Breast epithelium (tissue), 4 donors: ENCODE measurements around the gene TMEM45B. TPM values are rescaled to one million over a fixed set of nuclear protein-coding genes. Genes with fewer than 3 reads are reported as not detected.
"Not testable (repeated sequence)": the region's sequence is repeated elsewhere in the genome, so short reads cannot be mapped to it uniquely, and the experiment has no call there.

Experiments used
- DNase-seq, 2 donors: peaks; one replicate each; pipeline ENCODE4 v3.0.0-alpha.2; 2019; ENCODE audit warnings: low spot score in 2 of 2
- H3K27ac ChIP-seq, 2 donors: fragments of 200-600 bp; sonication (generic) in 1 of 2; one replicate each; pipeline ENCODE4 v1.5.1; 2016 to 2019; ENCODE audit warnings: mild to moderate bottlenecking in 1 of 2
- H3K27me3 ChIP-seq, 2 donors: fragments of 200-600 bp; sonication (generic) in 1 of 2; one replicate each; pipeline versions ENCODE4 v1.5.1 to v1.6.0; 2017 to 2019; ENCODE audit warnings: control low read depth in 1 of 2, mild to moderate bottlenecking in 1 of 2
- H3K36me3 ChIP-seq: fragments of 200-600 bp; one replicate; pipeline ENCODE4 v1.5.1; 2019
- H3K4me1 ChIP-seq, 2 donors: fragments of 200-600 bp; sonication (generic); one replicate each; pipeline ENCODE4 v1.5.1; 2016 to 2019; ENCODE audit warnings: control low read depth in 1 of 2
- H3K4me3 ChIP-seq, 3 donors: fragments of 200-600 bp; sonication (generic); 1 replicate in 2 of 3; 2 replicates in 1 of 3; pipeline ENCODE4 v1.5.1; 2016 to 2019; ENCODE audit warnings: mild to moderate bottlenecking in 3 of 3, moderate library complexity in 2 of 3
- H3K9me3 ChIP-seq, 2 donors: fragments of 200-600 bp; sonication (generic) in 1 of 2; one replicate each; pipeline ENCODE4 v1.5.1; 2016 to 2019; ENCODE audit warnings: control low read depth in 1 of 2
- CTCF ChIP-seq, 3 donors: fragments of 450-650 bp; IDR thresholded peaks; one replicate each; pipeline ENCODE4 v1.5.1; 2016 to 2017; ENCODE audit warnings: antibody characterized with exemption in 3 of 3, mild to moderate bottlenecking in 3 of 3, moderate library complexity in 3 of 3
- POLR2A ChIP-seq: fragments of 450-650 bp; IDR thresholded peaks from one replicate; pipeline ENCODE4 v1.6.1; 2016; ENCODE audit warnings: antibody characterized with exemption, mild to moderate bottlenecking, moderate library complexity
- POLR2AphosphoS5 ChIP-seq, 3 donors: sonication (generic); formaldehyde crosslinking; IDR thresholded peaks; one replicate each; pipeline ENCODE4 v1.6.1; 2017; ENCODE audit warnings: antibody characterized with exemption in 3 of 3
- intact Hi-C: fragments of 100-400 bp; cut with DNase I; formaldehyde crosslinking; loops from one replicate; pipeline ENCODE4 v1.15.1; 2023; ENCODE audit warnings: low total_unique reads
- total RNA-seq, 3 donors: library from RNA; depleted of rRNA; stranded (reverse); fragments of >200 nt; gene quantifications; one replicate each; pipeline ENCODE4 v1.1.0, GENCODE V29; 2016

The TMEM45B gene
- total RNA-seq, 3 donors from 2014 or later: 7.3 to 11.8 TPM; not detected in 1

- no peaks in the 10 kb centered on the region for H3K9me3 ChIP-seq
These were observed 26.5 kb downstream of the TMEM45B start for GRCh38 chr11:129842138-129842537.

GRCh38 chr11:129846508-129847335 lies 31.1 kb downstream of the TMEM45B start:
- intact Hi-C loops: no loop called here
- TF ChIP-seq POLR2AphosphoS5 (IDR thresholded peaks at IDR 0.05) (peak in 1 of 3 donors; percentile 30), CTCF (IDR thresholded peaks at IDR 0.05) (no peak), POLR2A (no peak)

More at GRCh38 chr11:129842138-129842537, 26.5 kb downstream of the TMEM45B start:
- Histone ChIP-seq H3K4me1 (no peaks in the 10 kb centered on the region), H3K27me3 (no peaks in the 10 kb centered on the region), H3K4me3 (no peak overlapping the region), H3K27ac (no peak overlapping the region), H3K36me3 (no peaks in the 10 kb centered on the region)
- DNase-seq: no peak
- intact Hi-C loops: no loop called here
- TF ChIP-seq POLR2AphosphoS5 (IDR thresholded peaks at IDR 0.05) (no peak), POLR2A (no peak), CTCF (IDR thresholded peaks at IDR 0.05) (no peak)

GRCh38 chr11:129847361-129847760 lies 31.7 kb downstream of the TMEM45B start:
- intact Hi-C loops: not testable (repeated sequence)

More at GRCh38 chr11:129846508-129847335, 31.1 kb downstream of the TMEM45B start:
- H3K4me1 ChIP-seq: no peaks in the 10 kb centered on the region
- H3K9me3 ChIP-seq: no peaks in the 10 kb centered on the region
- H3K36me3 ChIP-seq: no peaks in the 10 kb centered on the region
- DNase-seq: no peak
- H3K27me3 ChIP-seq: no peaks in the 10 kb centered on the region
- H3K4me3 ChIP-seq: no peak overlapping the region
- H3K27ac ChIP-seq: peak overlapping the region in 1 of 2 donors; percentile 69

GRCh38 chr11:129849447-129850130 lies 33.9 kb downstream of the TMEM45B start:
- H3K27me3 ChIP-seq: no peaks in the 10 kb centered on the region
- no peak overlapping the region for H3K4me3 ChIP-seq
- no peak for DNase-seq
- H3K36me3 ChIP-seq: no peaks in the 10 kb centered on the region
- no peak overlapping the region for H3K27ac ChIP-seq
- peaks cover 0 to 11% of the 10 kb centered on the region in 2 donors for H3K4me1 ChIP-seq
- H3K9me3 ChIP-seq: no peaks in the 10 kb centered on the region
- TF ChIP-seq CTCF (IDR thresholded peaks at IDR 0.05): no peak
- no peak for TF ChIP-seq POLR2A
- TF ChIP-seq POLR2AphosphoS5 (IDR thresholded peaks at IDR 0.05): no peak
- intact Hi-C loops: no loop called here

More at GRCh38 chr11:129847361-129847760, 31.7 kb downstream of the TMEM45B start:
- H3K4me3 ChIP-seq, DNase-seq, H3K27me3 ChIP-seq, H3K4me1 ChIP-seq, H3K36me3 ChIP-seq, H3K27ac ChIP-seq, H3K9me3 ChIP-seq: not testable (repeated sequence)

- Histone ChIP-seq H3K9me3 (no peaks in the 10 kb centered on the region), H3K4me3 (no peak overlapping the region), H3K36me3 (no peaks in the 10 kb centered on the region), H3K4me1 (peaks cover 0 to 16% of the 10 kb centered on the region in 2 donors), H3K27ac (no peak overlapping the region), H3K27me3 (no peaks in the 10 kb centered on the region)
- DNase-seq: no peak
- intact Hi-C loops: no loop called here
- TF ChIP-seq CTCF (IDR thresholded peaks at IDR 0.05) (no peak), POLR2A (no peak)
These were observed 36.6 kb downstream of the TMEM45B start for GRCh38 chr11:129852125-129852740.
